Activated T-helper 1 cell treated with anti-CD3 and anti-CD28 coated beads, Interleukin-12 subunit alpha, Interleukin-12 subunit beta, Interleukin-2, Interleukin-4 antibody, amounts not matched to agents 30 ng/mL and 10 ng/mL and 1 ng/mL, durations not matched to agents 14 hours and 24 hours and 36 hours (primary cell): ENCODE data around the gene GRIA3. TPM values are rescaled to one million over a fixed set of nuclear protein-coding genes. Genes with fewer than 3 reads are reported as not detected.
"Not testable (repeated sequence)": the region's sequence is repeated elsewhere in the genome, so short reads cannot be mapped to it uniquely, and the experiment has no call there.

Experiments used
- DNase-seq: peaks from one replicate; pipeline ENCODE4 v3.0.0; 2021; ENCODE audit warnings: low spot score
- H3K27ac Mint-ChIP-seq: one replicate; pipeline ENCODE4 v1.8.0; 2021; ENCODE audit warnings: mild to moderate bottlenecking, mixed read lengths
- H3K27me3 Mint-ChIP-seq: one replicate; pipeline ENCODE4 v1.8.0; 2022; ENCODE audit warnings: mild to moderate bottlenecking, moderate library complexity, mixed read lengths; ENCODE audit not compliant: insufficient read depth
- H3K36me3 Mint-ChIP-seq: one replicate; pipeline ENCODE4 v1.8.0; 2021; ENCODE audit warnings: low read depth, mixed read lengths
- H3K4me1 Mint-ChIP-seq: one replicate; pipeline ENCODE4 v1.8.0; 2021; ENCODE audit warnings: low read depth, mixed read lengths
- H3K4me3 Mint-ChIP-seq: one replicate; pipeline ENCODE4 v1.8.0; 2021; ENCODE audit warnings: mild to moderate bottlenecking, moderate library complexity, mixed read lengths
- H3K9me3 Mint-ChIP-seq: one replicate; pipeline ENCODE4 v1.8.0; 2021; ENCODE audit warnings: mixed read lengths
- intact Hi-C: fragments of 100-400 bp; cut with micrococcal nuclease; formaldehyde crosslinking; loops from one replicate; pipeline ENCODE4 v1.15.1; 2024
- total RNA-seq: library from RNA; stranded (reverse); gene quantifications from 2 replicates; pipeline ENCODE4 v1.2.3, GENCODE V29; 2022

The GRIA3 gene
- total RNA-seq, 1 donor from 2014 or later = not detected

- Mint-ChIP-seq H3K27ac (no peak overlapping the region), H3K27me3 (no peaks in the 10 kb centered on the region), H3K4me1 (no peaks in the 10 kb centered on the region), H3K4me3 (no peak overlapping the region), H3K36me3 (no peaks in the 10 kb centered on the region), H3K9me3 (no peaks in the 10 kb centered on the region)
- intact Hi-C loops = no loop called here
- DNase-seq = no peak
These were observed 72.3 kb downstream of the GRIA3 start for GRCh38 chrX:123256378-123256777.

- H3K27me3 Mint-ChIP-seq = no peaks in the 10 kb centered on the region
- H3K27ac Mint-ChIP-seq = no peak overlapping the region
- DNase-seq = no peak
- no peaks in the 10 kb centered on the region for H3K36me3 Mint-ChIP-seq
- H3K4me1 Mint-ChIP-seq = no peaks in the 10 kb centered on the region
- no peaks in the 10 kb centered on the region for H3K9me3 Mint-ChIP-seq
- no peak overlapping the region for H3K4me3 Mint-ChIP-seq
- intact Hi-C loops = no loop called here
These were observed 76.9 kb downstream of the GRIA3 start for GRCh38 chrX:123260920-123261418.

- Mint-ChIP-seq H3K4me1 (no peaks in the 10 kb centered on the region), H3K27me3 (no peaks in the 10 kb centered on the region), H3K27ac (no peak overlapping the region), H3K9me3 (no peaks in the 10 kb centered on the region), H3K4me3 (no peak overlapping the region), H3K36me3 (no peaks in the 10 kb centered on the region)
- no peak for DNase-seq
- intact Hi-C loops = no loop called here
These were observed 79.2 kb downstream of the GRIA3 start for GRCh38 chrX:123263270-123263669.

GRCh38 chrX:123263747-123264146 is 79.7 kb downstream of the GRIA3 start:
- no peaks in the 10 kb centered on the region for H3K4me1 Mint-ChIP-seq
- no peaks in the 10 kb centered on the region for H3K9me3 Mint-ChIP-seq
- DNase-seq = no peak
- H3K4me3 Mint-ChIP-seq = no peak overlapping the region
- intact Hi-C loops = no loop called here
- no peak overlapping the region for H3K27ac Mint-ChIP-seq
- no peaks in the 10 kb centered on the region for H3K36me3 Mint-ChIP-seq
- H3K27me3 Mint-ChIP-seq = no peaks in the 10 kb centered on the region

- intact Hi-C loops = no loop called here
- H3K9me3 Mint-ChIP-seq = no peaks in the 10 kb centered on the region
- H3K4me3 Mint-ChIP-seq = no peak overlapping the region
These were observed 83.1 kb downstream of the GRIA3 start for GRCh38 chrX:123267220-123267619.

GRCh38 chrX:123271902-123272301 is 87.8 kb downstream of the GRIA3 start:
- H3K4me1 Mint-ChIP-seq = no peaks in the 10 kb centered on the region
- no peak overlapping the region for H3K4me3 Mint-ChIP-seq
- no peaks in the 10 kb centered on the region for H3K36me3 Mint-ChIP-seq
- intact Hi-C loops = no loop called here
- no peak overlapping the region for H3K27ac Mint-ChIP-seq
- no peaks in the 10 kb centered on the region for H3K9me3 Mint-ChIP-seq
- H3K27me3 Mint-ChIP-seq = no peaks in the 10 kb centered on the region
- no peak for DNase-seq

More at GRCh38 chrX:123267220-123267619, 83.1 kb downstream of the GRIA3 start:
- no peak for DNase-seq
- Mint-ChIP-seq H3K27ac (no peak overlapping the region), H3K4me1 (no peaks in the 10 kb centered on the region), H3K36me3 (no peaks in the 10 kb centered on the region), H3K27me3 (no peaks in the 10 kb centered on the region)

- no peak overlapping the region for H3K4me3 Mint-ChIP-seq
- H3K27me3 Mint-ChIP-seq = no peaks in the 10 kb centered on the region
- intact Hi-C loops = no loop called here
- no peaks in the 10 kb centered on the region for H3K4me1 Mint-ChIP-seq
- no peaks in the 10 kb centered on the region for H3K36me3 Mint-ChIP-seq
- no peak overlapping the region for H3K27ac Mint-ChIP-seq
- DNase-seq = no peak
- no peaks in the 10 kb centered on the region for H3K9me3 Mint-ChIP-seq
These were observed 88.6 kb downstream of the GRIA3 start for GRCh38 chrX:123272630-123273029.

- no peaks in the 10 kb centered on the region for H3K36me3 Mint-ChIP-seq
- H3K4me1 Mint-ChIP-seq = no peaks in the 10 kb centered on the region
- no peak overlapping the region for H3K27ac Mint-ChIP-seq
- H3K4me3 Mint-ChIP-seq = no peak overlapping the region
- no peaks in the 10 kb centered on the region for H3K9me3 Mint-ChIP-seq
- DNase-seq = no peak
- H3K27me3 Mint-ChIP-seq = no peaks in the 10 kb centered on the region
- intact Hi-C loops = no loop called here
These were observed 90.7 kb downstream of the GRIA3 start for GRCh38 chrX:123274796-123275195.

- no peaks in the 10 kb centered on the region for H3K27me3 Mint-ChIP-seq
- intact Hi-C loops = no loop called here
- H3K9me3 Mint-ChIP-seq = no peaks in the 10 kb centered on the region
- no peak overlapping the region for H3K4me3 Mint-ChIP-seq
- no peaks in the 10 kb centered on the region for H3K4me1 Mint-ChIP-seq
- H3K27ac Mint-ChIP-seq = no peak overlapping the region
- DNase-seq = no peak
- no peaks in the 10 kb centered on the region for H3K36me3 Mint-ChIP-seq
These were observed 93.3 kb downstream of the GRIA3 start for GRCh38 chrX:123277347-123277746.

GRCh38 chrX:123277821-123278220 is 93.7 kb downstream of the GRIA3 start:
- Mint-ChIP-seq H3K9me3 (no peaks in the 10 kb centered on the region), H3K4me1 (no peaks in the 10 kb centered on the region), H3K36me3 (no peaks in the 10 kb centered on the region), H3K4me3 (no peak overlapping the region), H3K27me3 (no peaks in the 10 kb centered on the region), H3K27ac (no peak overlapping the region)
- DNase-seq = no peak
- intact Hi-C loops = no loop called here

GRCh38 chrX:123282241-123282640 is 98.2 kb downstream of the GRIA3 start:
- Mint-ChIP-seq H3K27me3 (no peaks in the 10 kb centered on the region), H3K9me3 (no peaks in the 10 kb centered on the region), H3K4me1 (no peaks in the 10 kb centered on the region), H3K4me3 (no peak overlapping the region), H3K36me3 (no peaks in the 10 kb centered on the region), H3K27ac (no peak overlapping the region)
- DNase-seq = no peak
- intact Hi-C loops = no loop called here

- H3K27me3 Mint-ChIP-seq, H3K4me3 Mint-ChIP-seq, DNase-seq, H3K4me1 Mint-ChIP-seq, intact Hi-C loops, H3K9me3 Mint-ChIP-seq, H3K36me3 Mint-ChIP-seq, H3K27ac Mint-ChIP-seq: not testable (repeated sequence)
These were observed 99.3 kb downstream of the GRIA3 start for GRCh38 chrX:123283407-123283806.

- no peak for DNase-seq
- Mint-ChIP-seq H3K27ac (no peak overlapping the region), H3K36me3 (no peaks in the 10 kb centered on the region), H3K9me3 (no peaks in the 10 kb centered on the region), H3K27me3 (no peaks in the 10 kb centered on the region), H3K4me1 (no peaks in the 10 kb centered on the region), H3K4me3 (no peak overlapping the region)
- intact Hi-C loops = no loop called here
These were observed 107.5 kb downstream of the GRIA3 start for GRCh38 chrX:123291623-123292022.

GRCh38 chrX:123298026-123298425 is 113.9 kb downstream of the GRIA3 start:
- Mint-ChIP-seq H3K27ac (no peak overlapping the region), H3K4me3 (no peak overlapping the region), H3K27me3 (no peaks in the 10 kb centered on the region), H3K9me3 (no peaks in the 10 kb centered on the region), H3K4me1 (no peaks in the 10 kb centered on the region), H3K36me3 (no peaks in the 10 kb centered on the region)
- intact Hi-C loops = no loop called here
- DNase-seq = no peak
